A549 (cell line): Measurements from ENCODE around the gene INPP4B.

Experiments used
- CHD2 ChIP-seq: fragments of 150-350 bp; IDR thresholded peaks from 2 replicates; pipeline ENCODE4 v1.6.1; 2014; ENCODE audit warnings: low read length; ENCODE audit not compliant: partially characterized antibody
- HDAC2 ChIP-seq: fragments of 200-600 bp; sonication (generic); IDR thresholded peaks from 2 replicates; pipeline ENCODE4 v1.6.1; 2016
- HMGXB4 ChIP-seq: fragments of 250-450 bp; sonication (Bioruptor Pico); IDR thresholded peaks from 2 replicates; pipeline ENCODE4 v1.5.0; 2021; ENCODE audit warnings: mild to moderate bottlenecking, moderate library complexity, borderline replicate concordance
- JUN ChIP-seq, 2 experiments: fragments of >200 bp; sonication (Bioruptor Twin); formaldehyde crosslinking; IDR thresholded peaks; 2 replicates in 1 of 2; 3 replicates in 1 of 2; pipeline ENCODE4 v1.6.1; 2016 to 2017
- KDM1A ChIP-seq: fragments of 200-600 bp; sonication (generic); IDR thresholded peaks from 2 replicates; pipeline ENCODE4 v1.6.1; 2016; ENCODE audit warnings: low read depth, mild to moderate bottlenecking
- MYC ChIP-seq: IDR thresholded peaks from 2 replicates; pipeline ENCODE4 v1.6.1; 2012; ENCODE audit warnings: mild to moderate bottlenecking, inconsistent platforms, low read length, improper control_type of control experiment, borderline replicate concordance
- NR3C1 ChIP-seq: fragments of >200 bp; sonication (Bioruptor Twin); formaldehyde crosslinking; IDR thresholded peaks from 3 replicates; pipeline ENCODE4 v1.6.1; 2017
- POLR2A ChIP-seq: IDR thresholded peaks from 2 replicates; pipeline ENCODE4 v1.6.1; 2012; ENCODE audit warnings: mild to moderate bottlenecking, low read length
- RARB ChIP-seq: fragments of 250-450 bp; sonication (Bioruptor Pico); IDR thresholded peaks from 2 replicates; pipeline ENCODE4 v1.8.0; 2021; ENCODE audit warnings: mild to moderate bottlenecking, moderate library complexity
- SMC3 ChIP-seq: fragments of >200 bp; sonication (Bioruptor Twin); formaldehyde crosslinking; IDR thresholded peaks from 3 replicates; pipeline ENCODE4 v1.6.1; 2018; ENCODE audit warnings: inconsistent platforms
- SREBF2 ChIP-seq: fragments of 450-650 bp; IDR thresholded peaks from 2 replicates; pipeline ENCODE4 v1.6.1; 2014; ENCODE audit warnings: mild to moderate bottlenecking, moderate library complexity
- TF ChIP-seq, protein P1 (sequence below): fragments of 450-650 bp; IDR thresholded peaks from 2 replicates; pipeline ENCODE4 v1.6.1; 2014; ENCODE audit warnings: antibody characterized with exemption
- TF ChIP-seq, protein P2 (sequence below): fragments of >200 bp; sonication (Bioruptor Twin); formaldehyde crosslinking; IDR thresholded peaks from 3 replicates; pipeline ENCODE4 v1.5.1; 2016

DNA sequence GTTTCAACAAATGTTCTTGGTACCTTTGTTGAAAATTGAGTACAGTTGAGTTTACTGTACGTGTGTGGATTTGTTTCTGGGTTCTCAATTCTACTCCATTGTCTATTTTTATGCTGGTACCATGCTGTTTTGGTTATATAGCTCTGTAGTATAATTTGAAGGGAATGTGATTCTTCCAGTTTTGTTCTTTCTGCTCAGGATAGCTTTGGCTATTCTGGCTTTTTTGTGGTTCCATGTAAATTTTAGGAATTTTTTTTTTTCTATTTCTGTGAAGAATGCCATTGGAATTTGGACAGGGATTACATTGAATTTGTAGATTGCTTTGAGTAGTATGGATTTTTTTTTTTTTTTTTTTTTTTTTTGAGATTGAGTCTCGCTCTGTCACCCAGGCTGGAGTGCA is 836.4 kb downstream of the INPP4B start:
- TF ChIP-seq MYC (no peak), NR3C1 (no peak), CHD2 (no peak), SMC3 (no peak), POLR2A (no peak), RARB (no peak), JUN (IDR thresholded peaks at IDR 0.05) (no peak), KDM1A (no peak), HDAC2 (no peak), HMGXB4 (no peak), SREBF2 (no peak)
- TF ChIP-seq, protein P1, sequence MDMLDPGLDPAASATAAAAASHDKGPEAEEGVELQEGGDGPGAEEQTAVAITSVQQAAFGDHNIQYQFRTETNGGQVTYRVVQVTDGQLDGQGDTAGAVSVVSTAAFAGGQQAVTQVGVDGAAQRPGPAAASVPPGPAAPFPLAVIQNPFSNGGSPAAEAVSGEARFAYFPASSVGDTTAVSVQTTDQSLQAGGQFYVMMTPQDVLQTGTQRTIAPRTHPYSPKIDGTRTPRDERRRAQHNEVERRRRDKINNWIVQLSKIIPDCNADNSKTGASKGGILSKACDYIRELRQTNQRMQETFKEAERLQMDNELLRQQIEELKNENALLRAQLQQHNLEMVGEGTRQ, result no peak
- TF ChIP-seq, protein P2, sequence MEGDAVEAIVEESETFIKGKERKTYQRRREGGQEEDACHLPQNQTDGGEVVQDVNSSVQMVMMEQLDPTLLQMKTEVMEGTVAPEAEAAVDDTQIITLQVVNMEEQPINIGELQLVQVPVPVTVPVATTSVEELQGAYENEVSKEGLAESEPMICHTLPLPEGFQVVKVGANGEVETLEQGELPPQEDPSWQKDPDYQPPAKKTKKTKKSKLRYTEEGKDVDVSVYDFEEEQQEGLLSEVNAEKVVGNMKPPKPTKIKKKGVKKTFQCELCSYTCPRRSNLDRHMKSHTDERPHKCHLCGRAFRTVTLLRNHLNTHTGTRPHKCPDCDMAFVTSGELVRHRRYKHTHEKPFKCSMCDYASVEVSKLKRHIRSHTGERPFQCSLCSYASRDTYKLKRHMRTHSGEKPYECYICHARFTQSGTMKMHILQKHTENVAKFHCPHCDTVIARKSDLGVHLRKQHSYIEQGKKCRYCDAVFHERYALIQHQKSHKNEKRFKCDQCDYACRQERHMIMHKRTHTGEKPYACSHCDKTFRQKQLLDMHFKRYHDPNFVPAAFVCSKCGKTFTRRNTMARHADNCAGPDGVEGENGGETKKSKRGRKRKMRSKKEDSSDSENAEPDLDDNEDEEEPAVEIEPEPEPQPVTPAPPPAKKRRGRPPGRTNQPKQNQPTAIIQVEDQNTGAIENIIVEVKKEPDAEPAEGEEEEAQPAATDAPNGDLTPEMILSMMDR, result no peak
